Activated CD4-positive, alpha-beta T cell treated with anti-CD3 and anti-CD28 coated beads for 36 hours (primary cell): ENCODE data around the gene HSD11B1. TPM values are rescaled to one million over a fixed set of nuclear protein-coding genes. Genes with fewer than 3 reads are reported as not detected.

Experiments
- ATAC-seq: fragments of 200-7000 bp; cut with Tn5 transposase; one replicate; pipeline ENCODE4 v1.10.0; 2021; ENCODE audit warnings: mild to moderate bottlenecking, moderate library complexity
- CTCF ChIA-PET: fragments of 350-600 bp; sonication (Branson Sonifier 250); formaldehyde crosslinking; loops from one replicate; lab custom pipeline; 2021; ENCODE audit warnings: antibody characterized with exemption; lab: Charles Lee
- POLR2A ChIA-PET: fragments of 350-600 bp; sonication (Branson Sonifier 250); formaldehyde crosslinking; loops from one replicate; lab custom pipeline; 2021; ENCODE audit warnings: antibody characterized with exemption, inconsistent platforms; lab: Charles Lee
- DNase-seq: peaks from one replicate; pipeline ENCODE4 v3.0.0-alpha.2; 2020
- H3K27ac Mint-ChIP-seq: one replicate; pipeline ENCODE4 v1.8.0; 2021; ENCODE audit warnings: mixed read lengths
- H3K27me3 Mint-ChIP-seq: one replicate; pipeline ENCODE4 v1.8.0; 2021; ENCODE audit warnings: mixed read lengths
- H3K36me3 Mint-ChIP-seq: one replicate; pipeline ENCODE4 v1.8.0; 2021; ENCODE audit warnings: low read depth, mixed read lengths
- H3K4me1 Mint-ChIP-seq: one replicate; pipeline ENCODE4 v1.8.0; 2021; ENCODE audit warnings: mixed read lengths
- H3K4me3 Mint-ChIP-seq: one replicate; pipeline ENCODE4 v1.8.0; 2021; ENCODE audit warnings: mild to moderate bottlenecking, moderate library complexity, mixed read lengths
- H3K9me3 Mint-ChIP-seq: one replicate; pipeline ENCODE4 v1.8.0; 2021; ENCODE audit warnings: low read depth, mixed read lengths
- intact Hi-C, 2 experiments: fragments of 100-400 bp; cut with DNase I in 1 of 2; cut with micrococcal nuclease in 1 of 2; formaldehyde crosslinking; loops; one replicate each; pipeline versions ENCODE4 v1.14.2 to v1.15.1; 2022 to 2024; cut with DNase I, micrococcal nuclease
- total RNA-seq, 2 experiments: library from RNA; stranded (reverse); gene quantifications; one replicate each; pipeline ENCODE4 v1.2.3, GENCODE V29; 2021

The HSD11B1 gene
- total RNA-seq, 2 experiments from 2014 or later = 4.5 to 5.7 TPM

- H3K9me3 Mint-ChIP-seq = no peaks in the 10 kb centered on the region
- intact Hi-C loops = no loop called here
- ChIA-PET CTCF (interaction anchor here (0.7 to 1.5 kb wide), 2 partner anchors 10 to 14 kb away, joined by 3 to 4 read pairs; no protein-coding TSS in a partner anchor), POLR2A (no interaction called here)
- peaks cover 72% of the 10 kb centered on the region for H3K36me3 Mint-ChIP-seq
- DNase-seq = no peak
- H3K4me3 Mint-ChIP-seq = no peak overlapping the region
- H3K4me1 Mint-ChIP-seq = peaks cover 37% of the 10 kb centered on the region
- no peak for ATAC-seq
- H3K27ac Mint-ChIP-seq = no peak overlapping the region
- no peaks in the 10 kb centered on the region for H3K27me3 Mint-ChIP-seq
These were observed 73.5 kb downstream of the HSD11B1 start for GRCh38 chr1:209778102-209778501.

- Mint-ChIP-seq H3K27me3 (no peaks in the 10 kb centered on the region), H3K36me3 (peaks cover 68% of the 10 kb centered on the region), H3K27ac (peak overlapping the region; percentile 37), H3K4me1 (peaks cover 36% of the 10 kb centered on the region), H3K9me3 (no peaks in the 10 kb centered on the region), H3K4me3 (no peak overlapping the region)
- no peak for ATAC-seq
- intact Hi-C loops = loop anchor here in 1 of 2 experiments (10.0 kb wide), 1 partner anchor 1475 kb away; the partner anchor contains the start of gene RCOR3
- no peak for DNase-seq
- ChIA-PET CTCF (interaction anchor here (0.9 kb wide), 1 partner anchor 43 kb away, joined by 3 read pairs; no protein-coding TSS in a partner anchor), POLR2A (no interaction called here)
These were observed 75.6 kb downstream of the HSD11B1 start for GRCh38 chr1:209780268-209780667.

GRCh38 chr1:209783386-209783785 is 78.7 kb downstream of the HSD11B1 start:
- Mint-ChIP-seq H3K4me1 (peaks cover 32% of the 10 kb centered on the region), H3K27ac (peak overlapping the region; percentile 97), H3K27me3 (no peaks in the 10 kb centered on the region), H3K9me3 (no peaks in the 10 kb centered on the region), H3K4me3 (peak overlapping the region; percentile 89), H3K36me3 (peaks cover 42% of the 10 kb centered on the region)
- ATAC-seq = no peak
- no peak for DNase-seq
- POLR2A ChIA-PET = interaction anchor here (0.6 to 2.9 kb wide), 3 partner anchors 15 to 44 kb away, joined by 5 to 16 read pairs (median 6); partner anchors contain the start of gene UTP25
- CTCF ChIA-PET = interaction anchor here (0.7 to 3.5 kb wide), 7 partner anchors 10 to 192 kb away, joined by 3 to 24 read pairs (median 4); partner anchors contain the start of genes TRAF3IP3 and UTP25
- intact Hi-C loops = loop anchor here in 1 of 2 experiments (10.0 kb wide), 1 partner anchor 1471 kb away; the partner anchor contains the start of gene RCOR3

Other genes with a start within 250 kb of the HSD11B1 start
- gene CAMK1G, start 121.1 kb upstream of the HSD11B1 start, total RNA-seq = under 1 TPM; 0.09 to 0.23 TPM
- 1 to 10 TPM; 3.1 to 4.2 TPM for gene LAMB3, start 52.4 kb upstream of the HSD11B1 start, total RNA-seq
- gene G0S2, start 29.4 kb upstream of the HSD11B1 start, total RNA-seq = 10 to 100 TPM; 21.9 to 22.8 TPM
- 100 to 1,000 TPM; 136 to 138 TPM for gene TRAF3IP3, start 51.2 kb downstream of the HSD11B1 start, total RNA-seq
- 1 to 10 TPM; 3.7 to 4.3 TPM for gene C1orf74, start 79.7 kb downstream of the HSD11B1 start, total RNA-seq
- under 1 TPM; 0.11 to 0.14 TPM for gene IRF6, start 101.3 kb downstream of the HSD11B1 start, total RNA-seq
- 10 to 100 TPM in 1 of 2 experiments, 1 to 10 TPM in 1; 9.4 to 10.4 TPM for gene UTP25, start 123.1 kb downstream of the HSD11B1 start, total RNA-seq
- not detected for gene SYT14, start 233.4 kb downstream of the HSD11B1 start, total RNA-seq